Measurements from ENCODE around the gene CHMP5. TPM values are rescaled to one million over a fixed set of nuclear protein-coding genes. Genes with fewer than 3 reads are reported as not detected.

Gene CHMP5
- total RNA-seq, 2 experiments from 2014 or later, result 31.2 to 50.1 TPM

DNA sequence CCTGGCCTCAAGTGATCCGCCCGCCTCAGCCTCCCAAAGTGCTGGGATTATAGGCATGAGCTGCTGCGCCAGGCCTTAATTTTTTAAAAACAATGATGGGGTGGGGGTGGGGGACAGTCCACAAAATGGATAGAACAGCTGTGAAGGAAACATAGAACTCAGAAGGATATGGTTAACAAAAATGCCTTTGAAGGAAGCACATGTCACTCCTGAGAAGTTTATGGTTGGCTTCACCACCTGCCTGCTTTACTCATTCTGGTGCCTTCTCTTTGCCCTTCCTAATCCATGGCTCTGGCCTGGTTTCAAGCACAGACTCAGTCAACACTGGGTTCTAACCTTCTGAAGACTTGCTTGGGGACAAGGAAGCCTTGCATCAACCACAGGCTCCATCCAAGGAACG is 10.6 kb upstream of the CHMP5 start:
- CTCF ChIA-PET (ENCODE audit: unreplicated experiment), result no interaction called here
- H3K79me2 ChIP-seq (ENCODE audit: insufficient read depth, low read depth, low read length), result no peaks in the 10 kb centered on the region
- peaks cover 70% of the 10 kb centered on the region for H3K36me3 ChIP-seq (ENCODE audit: insufficient read depth, low read length)
- no TSS peak for BruUV-seq (replicated peaks)
- no peak overlapping the region for H3K4me3 ChIP-seq (ENCODE audit: low read depth, low read length, poor library complexity, severe bottlenecking)
- no peaks in the 10 kb centered on the region for H3K9me2 ChIP-seq (ENCODE audit: insufficient read depth, low read length)
- POLR2A ChIA-PET, result interaction anchor here (0.6 to 1.2 kb wide), 3 partner anchors 9 to 706 kb away, joined by 3 to 5 read pairs (median 4); no protein-coding TSS in a partner anchor
- H4K20me1 ChIP-seq (ENCODE audit: insufficient read depth, low read length), result no peaks in the 10 kb centered on the region
- H3K4me2 ChIP-seq (ENCODE audit: low read length), result no peak overlapping the region
- intact Hi-C loops (cut with micrococcal nuclease; ENCODE audit: unreplicated experiment), result no loop called here
- TF ChIP-seq EZH2phosphoT487 (IDR thresholded peaks at IDR 0.05; ENCODE audit: borderline replicate concordance, low read depth, low read length) (no peak), CTCF (conservative IDR thresholded peaks at IDR 0.05; ENCODE audit: low read length) (no peak)
- no peaks in the 10 kb centered on the region for H3K9me3 ChIP-seq (ENCODE audit: low read length)
- no peak overlapping the region for H2AFZ ChIP-seq (ENCODE audit: low read length)
- no peak overlapping the region for H3K27ac ChIP-seq (ENCODE audit: low read depth, low read length, poor library complexity, severe bottlenecking)
- no peak for DNase-seq (ENCODE audit: low spot score)
- H3K4me1 ChIP-seq (ENCODE audit: insufficient read depth, low read length, poor library complexity, severe bottlenecking), result peaks cover 15% of the 10 kb centered on the region

- Histone ChIP-seq H3K9me2 (ENCODE audit: insufficient read depth, low read length) (no peaks in the 10 kb centered on the region), H2AFZ (ENCODE audit: low read length) (no peak overlapping the region), H4K20me1 (ENCODE audit: insufficient read depth, low read length) (no peaks in the 10 kb centered on the region), H3K4me3 (ENCODE audit: low read depth, low read length, poor library complexity, severe bottlenecking) (no peak overlapping the region), H3K27ac (ENCODE audit: low read depth, low read length, poor library complexity, severe bottlenecking) (no peak overlapping the region), H3K4me2 (ENCODE audit: low read length) (no peak overlapping the region), H3K4me1 (ENCODE audit: insufficient read depth, low read length, poor library complexity, severe bottlenecking) (peaks cover 7% of the 10 kb centered on the region), H3K9me3 (ENCODE audit: low read length) (no peaks in the 10 kb centered on the region), H3K36me3 (ENCODE audit: insufficient read depth, low read length) (peaks cover 79% of the 10 kb centered on the region), H3K79me2 (ENCODE audit: insufficient read depth, low read depth, low read length) (no peaks in the 10 kb centered on the region)
- ChIA-PET CTCF (ENCODE audit: unreplicated experiment) (no interaction called here), POLR2A (interaction anchor here (0.5 kb wide), 1 partner anchor 238 kb away, joined by 3 read pairs; no protein-coding TSS in a partner anchor)
- intact Hi-C loops (cut with micrococcal nuclease; ENCODE audit: unreplicated experiment), result no loop called here
- BruUV-seq (replicated peaks), result no TSS peak
- no peak for TF ChIP-seq EZH2phosphoT487 (IDR thresholded peaks at IDR 0.05; ENCODE audit: borderline replicate concordance, low read depth, low read length)
- no peak for TF ChIP-seq CTCF (conservative IDR thresholded peaks at IDR 0.05; ENCODE audit: low read length)
- DNase-seq (ENCODE audit: low spot score), result no peak
Observed at GRCh38 chr9:33255014-33255413, 9.8 kb upstream of the CHMP5 start.

GRCh38 chr9:33255471-33255870 is 9.4 kb upstream of the CHMP5 start:
- no peaks in the 10 kb centered on the region for H3K9me2 ChIP-seq (ENCODE audit: insufficient read depth, low read length)
- no TSS peak for BruUV-seq (replicated peaks)
- peaks cover 83% of the 10 kb centered on the region for H3K36me3 ChIP-seq (ENCODE audit: insufficient read depth, low read length)
- DNase-seq (ENCODE audit: low spot score), result no peak
- POLR2A ChIA-PET, result interaction anchor here (0.5 kb wide), 1 partner anchor 239 kb away, joined by 3 read pairs; no protein-coding TSS in a partner anchor
- H4K20me1 ChIP-seq (ENCODE audit: insufficient read depth, low read length), result no peaks in the 10 kb centered on the region
- no peaks in the 10 kb centered on the region for H3K9me3 ChIP-seq (ENCODE audit: low read length)
- H3K4me3 ChIP-seq (ENCODE audit: low read depth, low read length, poor library complexity, severe bottlenecking), result no peak overlapping the region
- H2AFZ ChIP-seq (ENCODE audit: low read length), result no peak overlapping the region
- CTCF ChIA-PET (ENCODE audit: unreplicated experiment), result no interaction called here
- H3K4me1 ChIP-seq (ENCODE audit: insufficient read depth, low read length, poor library complexity, severe bottlenecking), result peaks cover 3% of the 10 kb centered on the region
- no peak overlapping the region for H3K4me2 ChIP-seq (ENCODE audit: low read length)
- TF ChIP-seq EZH2phosphoT487 (IDR thresholded peaks at IDR 0.05; ENCODE audit: borderline replicate concordance, low read depth, low read length) (no peak), CTCF (conservative IDR thresholded peaks at IDR 0.05; ENCODE audit: low read length) (no peak)
- H3K79me2 ChIP-seq (ENCODE audit: insufficient read depth, low read depth, low read length), result no peaks in the 10 kb centered on the region
- H3K27ac ChIP-seq (ENCODE audit: low read depth, low read length, poor library complexity, severe bottlenecking), result no peak overlapping the region
- intact Hi-C loops (cut with micrococcal nuclease; ENCODE audit: unreplicated experiment), result no loop called here
